HEK293 (cell line): ENCODE measurements around the gene B2M.

Experiments used
- CTCF ChIA-PET: fragments of 350-600 bp; formaldehyde crosslinking; extraction: SDS; loops from one replicate; lab custom pipeline; 2021; ENCODE audit warnings: antibody characterized with exemption; lab: Yijun Ruan, JAX
- POLR2A ChIA-PET: fragments of 300-600 bp; formaldehyde crosslinking; extraction: SDS; loops from one replicate; lab custom pipeline; 2020; ENCODE audit warnings: antibody characterized with exemption, inconsistent platforms; lab: Yijun Ruan, JAX
- H3K27ac ChIP-seq: fragments of 200-500 bp; sonication (Bioruptor generic); 2 replicates; pipeline ENCODE4 v1.5.1; 2014; ENCODE audit warnings: low read depth, low read length, control low read depth, inconsistent platforms; ENCODE audit errors: extremely low read depth
- H3K36me3 ChIP-seq, 2 experiments: fragments of 200-500 bp in 1 of 2; sonication (Bioruptor generic) in 1 of 2; 1 replicate in 1 of 2; 2 replicates in 1 of 2; pipeline ENCODE4 v1.5.1; 2014 to 2017; ENCODE audit warnings: inconsistent platforms in 2 of 2, low read length in 2 of 2; ENCODE audit not compliant: control insufficient read depth in 2 of 2, insufficient read depth in 1 of 2
- H3K4me1 ChIP-seq: fragments of 200-500 bp; sonication (Bioruptor generic); 2 replicates; pipeline ENCODE4 v1.5.1; 2014; ENCODE audit warnings: mild to moderate bottlenecking, low read length, inconsistent platforms; ENCODE audit not compliant: control insufficient read depth, insufficient read depth
- H3K4me3 ChIP-seq: 2 replicates; pipeline ENCODE4 v1.5.1; 2011; ENCODE audit warnings: low read depth, mild to moderate bottlenecking, control low read depth, low read length, moderate library complexity
- H3K9me3 ChIP-seq: fragments of 200-500 bp; sonication (Bioruptor generic); 2 replicates; pipeline ENCODE4 v1.5.1; 2014; ENCODE audit warnings: low read depth, low read length, inconsistent platforms; ENCODE audit not compliant: control insufficient read depth, insufficient read depth
- AEBP2 ChIP-seq: fragments of 450-650 bp; formaldehyde crosslinking; IDR thresholded peaks from 2 replicates; pipeline ENCODE4 v1.5.1; 2016; ENCODE audit warnings: missing biosample characterization, missing genetic modification characterization, borderline replicate concordance
- FEZF1 ChIP-seq: fragments of 450-650 bp; formaldehyde crosslinking; IDR thresholded peaks from 2 replicates; pipeline ENCODE4 v1.5.1; 2016; ENCODE audit warnings: missing biosample characterization, missing genetic modification characterization
- GLI2 ChIP-seq: fragments of 450-650 bp; formaldehyde crosslinking; IDR thresholded peaks from 2 replicates; pipeline ENCODE4; 2017; ENCODE audit warnings: missing biosample characterization, missing genetic modification characterization, low read depth, borderline replicate concordance
- INSM2 ChIP-seq: fragments of 450-650 bp; formaldehyde crosslinking; IDR thresholded peaks from 2 replicates; pipeline ENCODE4 v1.5.1; 2016; ENCODE audit warnings: missing biosample characterization, missing genetic modification characterization
- KLF8 ChIP-seq: fragments of 450-650 bp; formaldehyde crosslinking; IDR thresholded peaks from 2 replicates; pipeline ENCODE4 v1.5.1; 2016; ENCODE audit warnings: missing biosample characterization, missing genetic modification characterization
- SETDB1 ChIP-seq: IDR thresholded peaks from one replicate; pipeline ENCODE4 v1.6.1; 2017; ENCODE audit warnings: mild to moderate bottlenecking, low read length, moderate library complexity, mixed read lengths; ENCODE audit not compliant: insufficient read length
- YY1 ChIP-seq: fragments of 450-650 bp; formaldehyde crosslinking; IDR thresholded peaks from 2 replicates; pipeline ENCODE4 v1.5.1; 2018; ENCODE audit warnings: missing biosample characterization, missing genetic modification characterization
- ZNF10 ChIP-seq: fragments of 450-650 bp; formaldehyde crosslinking; IDR thresholded peaks from 2 replicates; pipeline ENCODE4 v1.5.1; 2017; ENCODE audit warnings: missing biosample characterization, missing genetic modification characterization
- ZNF112 ChIP-seq: fragments of 450-650 bp; formaldehyde crosslinking; IDR thresholded peaks from 2 replicates; pipeline ENCODE4 v1.5.0; 2017; ENCODE audit warnings: missing biosample characterization, missing genetic modification characterization
- ZNF16 ChIP-seq: fragments of 450-650 bp; formaldehyde crosslinking; IDR thresholded peaks from 2 replicates; pipeline ENCODE4 v1.5.1; 2016; ENCODE audit warnings: low read depth, missing biosample characterization, missing genetic modification characterization
- ZNF214 ChIP-seq: fragments of 450-650 bp; formaldehyde crosslinking; IDR thresholded peaks from 2 replicates; pipeline ENCODE4 v1.5.1; 2017; ENCODE audit warnings: missing biosample characterization, mild to moderate bottlenecking, missing genetic modification characterization, borderline replicate concordance
- ZNF280D ChIP-seq: fragments of 450-650 bp; formaldehyde crosslinking; IDR thresholded peaks from 2 replicates; pipeline ENCODE4 v1.5.1; 2016; ENCODE audit warnings: missing biosample characterization, missing genetic modification characterization
- ZNF324 ChIP-seq: fragments of 450-650 bp; formaldehyde crosslinking; IDR thresholded peaks from 2 replicates; pipeline ENCODE4 v1.5.1; 2016; ENCODE audit warnings: missing biosample characterization, missing genetic modification characterization
- ZNF37A ChIP-seq: fragments of 450-650 bp; IDR thresholded peaks from 2 replicates; pipeline ENCODE4 v1.5.1; 2018; ENCODE audit warnings: missing biosample characterization, missing genetic modification characterization
- ZNF391 ChIP-seq: fragments of 450-650 bp; formaldehyde crosslinking; IDR thresholded peaks from 2 replicates; pipeline ENCODE4 v1.5.1; 2016; ENCODE audit warnings: low read depth, missing biosample characterization, missing genetic modification characterization, borderline replicate concordance
- ZNF416 ChIP-seq: fragments of 450-650 bp; formaldehyde crosslinking; IDR thresholded peaks from 2 replicates; pipeline ENCODE4 v1.5.1; 2016; ENCODE audit warnings: missing biosample characterization, missing genetic modification characterization
- ZNF544 ChIP-seq: fragments of 450-650 bp; formaldehyde crosslinking; IDR thresholded peaks from 2 replicates; pipeline ENCODE4 v1.5.0; 2017; ENCODE audit warnings: missing biosample characterization, missing genetic modification characterization
- ZNF629 ChIP-seq: fragments of 450-650 bp; formaldehyde crosslinking; IDR thresholded peaks from 2 replicates; pipeline ENCODE4 v1.5.1; 2017; ENCODE audit warnings: missing biosample characterization, missing genetic modification characterization
- ZNF707 ChIP-seq: fragments of 450-650 bp; formaldehyde crosslinking; IDR thresholded peaks from 2 replicates; pipeline ENCODE4 v1.5.1; 2016; ENCODE audit warnings: missing biosample characterization, missing genetic modification characterization
- ZNF776 ChIP-seq: fragments of 450-650 bp; formaldehyde crosslinking; IDR thresholded peaks from 2 replicates; pipeline ENCODE4 v1.5.0; 2017; ENCODE audit warnings: missing biosample characterization, missing genetic modification characterization, borderline replicate concordance
- ZNF843 ChIP-seq: fragments of 450-650 bp; formaldehyde crosslinking; IDR thresholded peaks from 2 replicates; pipeline ENCODE4 v1.5.1; 2016; ENCODE audit warnings: missing biosample characterization, missing genetic modification characterization
- ZSCAN23 ChIP-seq: fragments of 450-650 bp; formaldehyde crosslinking; IDR thresholded peaks from 2 replicates; pipeline ENCODE4 v1.5.1; 2016; ENCODE audit warnings: missing biosample characterization, missing genetic modification characterization

The B2M gene

GRCh38 chr15:44675911-44676310, 35.4 kb upstream of the B2M start:
- H3K27ac ChIP-seq: no peak overlapping the region
- CTCF ChIA-PET: no interaction called here
- no peak overlapping the region for H3K4me3 ChIP-seq
- H3K4me1 ChIP-seq: no peaks in the 10 kb centered on the region
- H3K9me3 ChIP-seq: no peaks in the 10 kb centered on the region
- H3K36me3 ChIP-seq: no peaks in the 10 kb centered on the region
- POLR2A ChIA-PET: no interaction called here
- TF ChIP-seq GLI2: no peak
- TF ChIP-seq ZNF707 (tag by site-specific recombination): no peak
- no peak for TF ChIP-seq ZNF391 (tag by site-specific recombination)
- TF ChIP-seq ZNF629 (tag by site-specific recombination): no peak
- no peak for TF ChIP-seq AEBP2 (tag by site-specific recombination)
- no peak for TF ChIP-seq SETDB1
- no peak for TF ChIP-seq ZNF843 (tag by site-specific recombination)
- no peak for TF ChIP-seq ZNF112 (tag by site-specific recombination)
- no peak for TF ChIP-seq ZNF324 (tag by site-specific recombination)
- TF ChIP-seq ZNF416 (tag by site-specific recombination): no peak
- no peak for TF ChIP-seq ZNF776 (tag by site-specific recombination)
- no peak for TF ChIP-seq ZNF280D
- TF ChIP-seq ZSCAN23 (tag by site-specific recombination): no peak
- TF ChIP-seq FEZF1: no peak
- TF ChIP-seq ZNF10: no peak
- no peak for TF ChIP-seq INSM2 (tag by site-specific recombination)
- TF ChIP-seq KLF8: no peak
- no peak for TF ChIP-seq ZNF16 (tag by site-specific recombination)
- TF ChIP-seq ZNF37A (tag by site-specific recombination): no peak

GRCh38 chr15:44676676-44677075, 34.6 kb upstream of the B2M start:
- no peak for TF ChIP-seq ZNF214 (tag by site-specific recombination)
- TF ChIP-seq YY1 (tag by site-specific recombination): no peak
- no peak for TF ChIP-seq ZNF544
- POLR2A ChIA-PET: no interaction called here
- Histone ChIP-seq H3K9me3 (no peaks in the 10 kb centered on the region), H3K4me1 (no peaks in the 10 kb centered on the region), H3K4me3 (no peak overlapping the region), H3K36me3 (no peaks in the 10 kb centered on the region), H3K27ac (no peak overlapping the region)
- CTCF ChIA-PET: no interaction called here
